HepG2 (cell line): ENCODE measurements around the gene MZF1. TPM values are rescaled to one million over a fixed set of nuclear protein-coding genes. Genes with fewer than 3 reads are reported as not detected.

Experiments
- ATAC-seq: fragments of 200-7000 bp; cut with Tn5 transposase; 3 replicates; pipeline ENCODE4 v1.9.1; 2020; ENCODE audit warnings: mild to moderate bottlenecking, moderate library complexity
- BruUV-seq: library from RNA; stranded (reverse); fragments of 400-500 nt; replicated peaks from 2 replicates; lab custom pipeline; 2021; lab: Mats Ljungman, UMichigan
- CTCF ChIA-PET: fragments of 300-600 bp; formaldehyde crosslinking; extraction: SDS; loops from one replicate; lab custom pipeline; 2021; ENCODE audit warnings: low total read pairs, inconsistent platforms, low intra/inter-chr PET ratio; lab: Yijun Ruan, JAX
- POLR2A ChIA-PET: fragments of 350-600 bp; sonication (Branson Sonifier 250); formaldehyde crosslinking; loops from one replicate; lab custom pipeline; 2020; ENCODE audit warnings: antibody characterized with exemption, inconsistent platforms; lab: Yijun Ruan, JAX
- DNase-seq: peaks from one replicate; pipeline ENCODE4 v3.0.0-alpha.2; 2015; ENCODE audit warnings: low spot score
- FAIRE-seq: peaks from 3 replicates; lab custom pipeline; 2011; peaks lifted over from hg19 to GRCh38; lab: Jason Lieb, UNC
- H2AFZ ChIP-seq: one replicate; pipeline ENCODE4 v1.6.1; 2011; ENCODE audit warnings: low read length, inconsistent platforms
- H3K27ac ChIP-seq: fragments of 300-600 bp; 3 replicates; pipeline ENCODE4 v1.8.0; 2011; ENCODE audit warnings: mixed run types, mild to moderate bottlenecking, mixed read lengths, low read length, inconsistent platforms; ENCODE audit not compliant: insufficient read depth; ENCODE audit errors: extremely low read length
- H3K27me3 ChIP-seq, 2 experiments: fragments of 200-600 bp in 1 of 2; 2 replicates in 1 of 2; 3 replicates in 1 of 2; pipeline versions ENCODE4 v1.6.0 to v1.8.0; 2011; ENCODE audit warnings: low read length in 2 of 2, mild to moderate bottlenecking in 2 of 2, moderate library complexity in 2 of 2, inconsistent platforms in 1 of 2; ENCODE audit not compliant: insufficient read depth in 2 of 2, control insufficient read depth in 1 of 2
- H3K36me3 ChIP-seq, 2 experiments: fragments of 200-600 bp in 1 of 2; replicated peaks in 1 of 2; 2 replicates in 1 of 2; 3 replicates in 1 of 2; pipeline versions ENCODE4 v1.5.1 to v1.8.0; 2011; ENCODE audit warnings: low read length in 2 of 2, inconsistent platforms in 1 of 2; ENCODE audit not compliant: insufficient read depth in 2 of 2, control insufficient read depth in 1 of 2
- H3K4me1 ChIP-seq: 2 replicates; pipeline ENCODE4 v1.5.1; 2012; ENCODE audit warnings: low read length, inconsistent platforms; ENCODE audit not compliant: insufficient read depth
- H3K4me2 ChIP-seq: 2 replicates; pipeline ENCODE4 v1.6.0; 2011; ENCODE audit warnings: low read depth, low read length, inconsistent platforms
- H3K4me3 ChIP-seq, 3 experiments: fragments of 200-600 bp in 1 of 3; sonication (generic), shearing (Covaris generic) in 1 of 3; replicated peaks in 1 of 3; 2 replicates each; pipeline ENCODE4 v1.5.1; 2011 to 2016; ENCODE audit warnings: low read length in 3 of 3, inconsistent platforms in 2 of 3, low read depth in 2 of 3, mild to moderate bottlenecking in 2 of 3, control low read depth in 1 of 3, mixed read lengths in 1 of 3; ENCODE audit not compliant: insufficient read depth in 1 of 3
- H3K79me2 ChIP-seq: one replicate; pipeline ENCODE4 v1.6.1; 2011; ENCODE audit warnings: low read length, inconsistent platforms; ENCODE audit not compliant: insufficient read depth
- H3K9ac ChIP-seq: 2 replicates; pipeline ENCODE4 v1.6.0; 2011; ENCODE audit warnings: mild to moderate bottlenecking, low read depth, low read length, inconsistent platforms; ENCODE audit not compliant: insufficient read depth
- H3K9me3 ChIP-seq: 2 replicates; pipeline ENCODE4 v1.5.1; 2012; ENCODE audit warnings: mild to moderate bottlenecking, low read length
- H4K20me1 ChIP-seq: 2 replicates; pipeline ENCODE4 v1.6.0; 2011; ENCODE audit warnings: inconsistent platforms, mild to moderate bottlenecking, low read length, moderate library complexity; ENCODE audit not compliant: insufficient read depth
- KAT8 ChIP-seq: IDR thresholded peaks from 2 replicates; pipeline ENCODE4 v1.6.1; 2016; ENCODE audit warnings: missing genetic modification reagents, missing compliant biosample characterization
- KDM5B ChIP-seq: sonication (generic); formaldehyde crosslinking; IDR thresholded peaks from 2 replicates; pipeline ENCODE4 v1.4.0; 2020; ENCODE audit warnings: missing genetic modification reagents, mild to moderate bottlenecking, borderline replicate concordance
- SMYD3 ChIP-seq: sonication (generic); formaldehyde crosslinking; IDR thresholded peaks from 2 replicates; pipeline ENCODE4 v1.8.1; 2023; ENCODE audit warnings: mild to moderate bottlenecking, missing genetic modification reagents
- ZBTB3 ChIP-seq: sonication (generic); formaldehyde crosslinking; IDR thresholded peaks from 2 replicates; pipeline ENCODE4 v1.4.0; 2020; ENCODE audit warnings: low read depth, mild to moderate bottlenecking, moderate library complexity, missing genetic modification reagents, borderline replicate concordance
- ZBTB37 ChIP-seq: sonication (generic); formaldehyde crosslinking; IDR thresholded peaks from 2 replicates; pipeline ENCODE4 v1.4.0; 2020; ENCODE audit warnings: mild to moderate bottlenecking, missing genetic modification reagents
- ZGPAT ChIP-seq: IDR thresholded peaks from 2 replicates; pipeline ENCODE4 v1.6.1; 2016; ENCODE audit warnings: mild to moderate bottlenecking
- ZNF138 ChIP-seq: sonication (generic); formaldehyde crosslinking; IDR thresholded peaks from 2 replicates; pipeline ENCODE4 v1.5.0; 2020; ENCODE audit warnings: mild to moderate bottlenecking, low read depth, missing genetic modification reagents
- ZNF18 ChIP-seq: sonication (generic); formaldehyde crosslinking; IDR thresholded peaks from 2 replicates; pipeline ENCODE4 v1.8.0; 2022; ENCODE audit warnings: mild to moderate bottlenecking, missing genetic modification reagents; ENCODE audit not compliant: insufficient replicate concordance
- ZNF263 ChIP-seq: sonication (generic); formaldehyde crosslinking; IDR thresholded peaks from 2 replicates; pipeline ENCODE4 v1.4.0; 2020; ENCODE audit warnings: missing genetic modification reagents
- ZNF552 ChIP-seq: sonication (generic); formaldehyde crosslinking; IDR thresholded peaks from 2 replicates; pipeline ENCODE4 v1.9.0; 2022; ENCODE audit warnings: missing genetic modification reagents, mild to moderate bottlenecking, borderline replicate concordance
- ZNF580 ChIP-seq: IDR thresholded peaks from 2 replicates; pipeline ENCODE4 v1.6.1; 2016; ENCODE audit warnings: low read depth, borderline replicate concordance
- ZNF616 ChIP-seq: sonication (generic); formaldehyde crosslinking; IDR thresholded peaks from 2 replicates; pipeline ENCODE4 v1.5.0; 2020; ENCODE audit warnings: low read depth, mild to moderate bottlenecking, missing genetic modification reagents
- ZNF7 ChIP-seq: IDR thresholded peaks from 2 replicates; pipeline ENCODE4 v1.6.1; 2016; ENCODE audit warnings: missing biosample characterization, missing genetic modification reagents
- ZNF761 ChIP-seq: sonication (generic); formaldehyde crosslinking; conservative IDR thresholded peaks from 2 replicates; pipeline ENCODE4 v1.4.0; 2020; ENCODE audit warnings: mild to moderate bottlenecking, missing genetic modification reagents
- WGBS: methylation state at CpG from one replicate; pipeline ENCODE4 v1.1.6; 2017; ENCODE audit warnings: low lambda C conversion rate; 5-methylcytosine and 5-hydroxymethylcytosine counted together
- in situ Hi-C: cut with HindIII; loops from 2 replicates; pipeline ENCODE4 v1.10.0; 2017; ENCODE audit warnings: low pct_unique_long_range_greater_than_20kb; ENCODE audit not compliant: extremely low pct_ligation_motif_present
- intact Hi-C: fragments of 100-400 bp; cut with micrococcal nuclease; formaldehyde crosslinking; loops from one replicate; pipeline ENCODE4 v1.10.0; 2022; ENCODE audit not compliant: unreplicated experiment
- polyA plus RNA-seq, 8 experiments: library from polyadenylated mRNA; depleted of rRNA in 3 of 8; stranded (reverse) in 7 of 8; unstranded in 1 of 8; fragments of >200 nt; fragmentation: Illumina TruSeq in 4 of 8; extraction: Trizol in 4 of 8; gene quantifications; 2 replicates each; pipeline versions ENCODE4 v1.2.1 to v1.2.3, GENCODE V29; 2011 to 2016; ENCODE audit warnings: low read depth in 4 of 8, missing spikeins in 1 of 8, mixed read lengths in 1 of 8; ENCODE audit not compliant: insufficient read depth in 1 of 8
- total RNA-seq, 5 experiments: library from RNA; depleted of rRNA; stranded (reverse); fragments of >200 nt; fragmentation: Illumina TruSeq; extraction: Trizol; gene quantifications; 2 replicates each; pipeline ENCODE4 v1.2.3, GENCODE V29; 2016; ENCODE audit warnings: low read depth in 1 of 5

The MZF1 gene
- total and polyA plus RNA-seq, 2 of the 13 experiments (the other 11 are each of a cell fraction or from before 2014, with no cell fraction given): 3.1 to 8.1 TPM

- FAIRE-seq (no peak), DNase-seq (no peak), ATAC-seq (no peak)
- H3K79me2 ChIP-seq: peaks cover 12% of the 10 kb centered on the region
- in situ Hi-C loops (no loop called here), intact Hi-C loops (no loop called here)
- peaks cover 15% of the 10 kb centered on the region for H3K4me1 ChIP-seq
- no peak overlapping the region for H3K4me3 ChIP-seq
- H3K36me3 ChIP-seq: no peaks in the 10 kb centered on the region
- peaks cover 0 to 1% of the 10 kb centered on the region in 2 experiments; a peak in 1 of 5 replicates for H3K27me3 ChIP-seq
- H3K9ac ChIP-seq: no peak overlapping the region
- no peaks in the 10 kb centered on the region for H3K9me3 ChIP-seq
- TF ChIP-seq ZNF138 (CRISPR knock-in tag) (no peak), ZNF7 (CRISPR knock-in tag) (peak; percentile 74), ZNF616 (CRISPR knock-in tag) (no peak), KDM5B (CRISPR knock-in tag) (no peak), ZBTB3 (CRISPR knock-in tag) (no peak)
- BruUV-seq: no TSS peak
- no peak overlapping the region for H3K27ac ChIP-seq
- 31% methylated on average over 3 of the region's 3 CpGs for WGBS
- ChIA-PET POLR2A (interaction anchor here (1.0 to 4.1 kb wide), 2 partner anchors 12 to 37 kb away, joined by 3 to 21 read pairs; partner anchors contain the start of gene SLC27A5), CTCF (no interaction called here)
- H2AFZ ChIP-seq: no peak overlapping the region
- no peaks in the 10 kb centered on the region for H4K20me1 ChIP-seq
- H3K4me2 ChIP-seq: no peak overlapping the region
Observed at GRCh38 chr19:58522709-58523108, 50.4 kb downstream of the MZF1 start.

- BruUV-seq: no TSS peak
- no peak overlapping the region for H3K27ac ChIP-seq
- no peak for DNase-seq
- H3K36me3 ChIP-seq: peaks cover 1 to 3% of the 10 kb centered on the region in 2 experiments; a peak in 3 of 5 replicates
- no peak overlapping the region for H3K4me2 ChIP-seq
- H3K9me3 ChIP-seq: no peaks in the 10 kb centered on the region
- peaks cover 16% of the 10 kb centered on the region for H3K79me2 ChIP-seq
- intact Hi-C loops (no loop called here), in situ Hi-C loops (no loop called here)
- H3K4me3 ChIP-seq: no peak overlapping the region
- POLR2A ChIA-PET: interaction anchor here (1.0 to 4.1 kb wide), 4 partner anchors 11 to 38 kb away, joined by 3 to 59 read pairs (median 13); partner anchors contain the start of genes CHMP2A, SLC27A5 and TRIM28
- H3K27me3 ChIP-seq: peaks cover 0 to 1% of the 10 kb centered on the region in 2 experiments; a peak in 1 of 5 replicates
- no peak overlapping the region for H3K9ac ChIP-seq
- no peaks in the 10 kb centered on the region for H4K20me1 ChIP-seq
- FAIRE-seq: no peak
- peaks cover 18% of the 10 kb centered on the region for H3K4me1 ChIP-seq
- no peak overlapping the region for H2AFZ ChIP-seq
- CTCF ChIA-PET: no interaction called here
- WGBS: 61% methylated on average over 4 of the region's 4 CpGs
- no peak for ATAC-seq
- no peak for TF ChIP-seq ZNF18 (CRISPR knock-in tag)
- no peak for TF ChIP-seq ZNF580 (CRISPR knock-in tag)
- TF ChIP-seq ZNF761 (CRISPR knock-in tag): no peak
- TF ChIP-seq ZGPAT (CRISPR knock-in tag): no peak
- no peak for TF ChIP-seq KAT8 (CRISPR knock-in tag)
- TF ChIP-seq ZBTB37 (CRISPR knock-in tag): no peak
- no peak for TF ChIP-seq SMYD3
- TF ChIP-seq ZNF552 (CRISPR knock-in tag): no peak
- TF ChIP-seq ZNF263 (CRISPR knock-in tag): no peak
Observed at GRCh38 chr19:58521651-58522050, 51.5 kb downstream of the MZF1 start.
